Testis (tissue), 3 donors: ENCODE results near the gene ZNF618. TPM values are rescaled to one million over a fixed set of nuclear protein-coding genes. Genes with fewer than 3 reads are reported as not detected.

Source experiments
- DNase-seq: peaks from one replicate; pipeline ENCODE4 v3.0.0-alpha.2; 2019
- H3K27ac ChIP-seq, 2 donors: fragments of 200-600 bp; sonication (generic); one replicate each; pipeline ENCODE4 v1.5.1; 2019
- H3K27me3 ChIP-seq: fragments of 200-600 bp; sonication (generic); one replicate; pipeline ENCODE4 v1.5.1; 2019
- H3K36me3 ChIP-seq: fragments of 200-600 bp; sonication (generic); one replicate; pipeline ENCODE4 v1.5.1; 2017; ENCODE audit warnings: low read depth; ENCODE audit errors: missing control alignments
- H3K4me1 ChIP-seq: fragments of 200-600 bp; sonication (generic); one replicate; pipeline ENCODE4 v1.5.1; 2019
- H3K4me3 ChIP-seq, 2 donors: fragments of 200-600 bp; sonication (generic); one replicate each; pipeline ENCODE4 v1.5.1; 2017 to 2019
- H3K9me3 ChIP-seq: fragments of 200-600 bp; sonication (generic); one replicate; pipeline ENCODE4 v1.5.1; 2017
- POLR2A ChIP-seq: fragments of 450-650 bp; IDR thresholded peaks from one replicate; pipeline ENCODE4 v1.6.1; 2017; ENCODE audit warnings: antibody characterized with exemption, mild to moderate bottlenecking, moderate library complexity
- WGBS, 2 donors: methylation state at CpG; one replicate each; pipeline ENCODE4 v1.1.5; 2018; 5-methylcytosine and 5-hydroxymethylcytosine counted together
- intact Hi-C: fragments of 100-400 bp; cut with DNase I; formaldehyde crosslinking; loops from one replicate; pipeline ENCODE4 v1.15.1; 2023; ENCODE audit warnings: low total_unique reads
- polyA plus RNA-seq: library from polyadenylated mRNA; stranded (reverse); fragments of 350-450 nt; fragmentation: Illumina TruSeq; extraction: RNeasy Lipid Tissue Mini Kit (QIAGEN cat#74804); gene quantifications from one replicate; pipeline ENCODE4 v1.2.3, GENCODE V29; 2014; ENCODE audit warnings: low read depth, low replicate concordance; ENCODE audit not compliant: insufficient read depth
- total RNA-seq, 2 donors: library from RNA; depleted of rRNA; stranded (reverse); fragments of >200 nt; gene quantifications; one replicate each; pipeline ENCODE4 v1.2.3, GENCODE V29; 2016
- TF ChIP-seq, protein P1 (sequence below), 3 experiments: fragments of 450-650 bp in 2 of 3; fragments of 200-600 bp in 1 of 3; sonication (generic) in 1 of 3; IDR thresholded peaks; one replicate each; pipeline ENCODE4 v1.5.1; 2016 to 2019; ENCODE audit warnings: antibody characterized with exemption in 3 of 3, mild to moderate bottlenecking in 2 of 3, moderate library complexity in 1 of 3

Gene ZNF618
- total and polyA plus RNA-seq, 3 donors from 2014 or later, result 6.8 to 15.2 (median 14.6) TPM

DNA sequence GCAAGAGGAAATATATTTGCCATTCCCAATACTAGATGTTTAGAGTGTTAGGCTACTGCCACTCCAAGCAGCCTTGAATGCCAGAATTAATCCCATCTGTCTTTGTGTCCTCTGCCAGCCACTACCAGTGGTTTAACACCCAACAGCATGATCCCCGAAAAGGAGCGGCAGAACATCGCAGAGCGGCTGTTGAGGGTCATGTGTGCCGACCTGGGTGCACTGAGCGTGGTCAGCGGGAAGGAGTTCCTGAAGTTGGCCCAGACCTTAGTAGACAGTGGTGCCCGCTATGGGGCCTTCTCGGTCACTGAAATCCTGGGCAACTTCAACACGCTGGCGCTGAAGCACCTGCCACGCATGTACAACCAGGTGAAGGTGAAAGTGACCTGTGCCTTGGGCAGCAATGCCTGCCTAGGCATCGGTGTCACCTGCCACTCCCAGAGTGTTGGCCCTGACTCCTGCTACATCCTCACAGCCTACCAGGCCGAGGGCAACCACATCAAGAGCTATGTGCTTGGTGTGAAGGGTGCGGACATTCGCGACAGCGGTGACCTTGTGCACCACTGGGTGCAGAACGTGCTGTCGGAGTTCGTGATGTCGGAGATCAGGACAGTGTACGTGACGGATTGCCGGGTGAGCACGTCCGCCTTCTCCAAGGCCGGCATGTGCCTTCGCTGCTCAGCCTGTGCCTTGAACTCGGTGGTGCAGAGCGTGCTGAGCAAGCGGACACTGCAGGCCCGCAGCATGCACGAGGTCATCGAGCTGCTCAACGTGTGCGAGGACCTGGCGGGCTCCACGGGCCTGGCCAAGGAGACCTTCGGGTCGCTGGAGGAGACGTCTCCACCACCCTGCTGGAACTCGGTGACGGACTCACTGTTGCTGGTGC, 172.7 kb downstream of the ZNF618 start:
- no peak for TF ChIP-seq POLR2A
- TF ChIP-seq, protein P1, sequence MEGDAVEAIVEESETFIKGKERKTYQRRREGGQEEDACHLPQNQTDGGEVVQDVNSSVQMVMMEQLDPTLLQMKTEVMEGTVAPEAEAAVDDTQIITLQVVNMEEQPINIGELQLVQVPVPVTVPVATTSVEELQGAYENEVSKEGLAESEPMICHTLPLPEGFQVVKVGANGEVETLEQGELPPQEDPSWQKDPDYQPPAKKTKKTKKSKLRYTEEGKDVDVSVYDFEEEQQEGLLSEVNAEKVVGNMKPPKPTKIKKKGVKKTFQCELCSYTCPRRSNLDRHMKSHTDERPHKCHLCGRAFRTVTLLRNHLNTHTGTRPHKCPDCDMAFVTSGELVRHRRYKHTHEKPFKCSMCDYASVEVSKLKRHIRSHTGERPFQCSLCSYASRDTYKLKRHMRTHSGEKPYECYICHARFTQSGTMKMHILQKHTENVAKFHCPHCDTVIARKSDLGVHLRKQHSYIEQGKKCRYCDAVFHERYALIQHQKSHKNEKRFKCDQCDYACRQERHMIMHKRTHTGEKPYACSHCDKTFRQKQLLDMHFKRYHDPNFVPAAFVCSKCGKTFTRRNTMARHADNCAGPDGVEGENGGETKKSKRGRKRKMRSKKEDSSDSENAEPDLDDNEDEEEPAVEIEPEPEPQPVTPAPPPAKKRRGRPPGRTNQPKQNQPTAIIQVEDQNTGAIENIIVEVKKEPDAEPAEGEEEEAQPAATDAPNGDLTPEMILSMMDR (IDR thresholded peaks at IDR 0.05), result no peak
- Histone ChIP-seq H3K27ac (no peak overlapping the region), H3K36me3 (no peaks in the 10 kb centered on the region), H3K4me3 (no peak overlapping the region), H3K27me3 (no peaks in the 10 kb centered on the region), H3K9me3 (no peaks in the 10 kb centered on the region), H3K4me1 (no peaks in the 10 kb centered on the region)
- intact Hi-C loops, result no loop called here
- peak; percentile 7 for DNase-seq
- WGBS, 2 donors, result 95% methylated on average over 36 to 44 of the region's 44 CpGs

DNA sequence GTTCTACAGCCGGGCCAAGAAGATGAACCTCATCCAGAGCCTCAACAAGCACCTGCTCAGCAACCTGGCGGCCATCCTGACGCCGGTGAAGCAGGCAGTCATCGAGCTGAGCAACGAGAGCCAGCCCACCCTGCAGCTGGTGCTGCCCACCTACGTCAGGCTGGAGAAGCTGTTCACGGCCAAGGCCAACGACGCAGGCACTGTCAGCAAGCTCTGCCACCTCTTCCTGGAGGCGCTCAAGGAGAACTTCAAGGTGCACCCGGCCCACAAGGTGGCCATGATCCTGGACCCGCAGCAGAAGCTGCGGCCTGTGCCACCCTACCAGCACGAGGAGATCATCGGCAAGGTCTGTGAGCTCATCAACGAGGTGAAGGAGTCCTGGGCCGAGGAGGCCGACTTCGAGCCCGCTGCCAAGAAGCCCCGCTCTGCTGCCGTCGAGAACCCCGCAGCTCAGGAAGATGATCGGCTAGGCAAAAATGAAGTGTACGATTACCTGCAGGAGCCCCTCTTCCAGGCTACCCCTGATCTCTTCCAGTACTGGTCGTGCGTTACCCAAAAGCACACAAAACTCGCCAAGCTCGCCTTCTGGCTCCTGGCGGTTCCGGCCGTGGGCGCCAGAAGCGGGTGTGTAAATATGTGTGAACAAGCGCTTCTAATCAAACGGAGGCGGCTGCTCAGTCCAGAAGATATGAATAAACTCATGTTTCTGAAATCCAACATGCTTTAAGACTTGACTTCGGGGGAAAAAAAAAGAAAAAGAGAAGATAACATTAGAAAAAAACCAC, 173.5 kb downstream of the ZNF618 start:
- H3K4me3 ChIP-seq, result no peak overlapping the region
- H3K9me3 ChIP-seq, result no peaks in the 10 kb centered on the region
- H3K36me3 ChIP-seq, result no peaks in the 10 kb centered on the region
- no peaks in the 10 kb centered on the region for H3K4me1 ChIP-seq
- H3K27me3 ChIP-seq, result no peaks in the 10 kb centered on the region
- TF ChIP-seq, protein P1 (IDR thresholded peaks at IDR 0.05), result no peak
- TF ChIP-seq POLR2A, result no peak
- H3K27ac ChIP-seq, result no peak overlapping the region
- 95 to 96% methylated on average over 33 to 38 of the region's 40 CpGs for WGBS, 2 donors
- DNase-seq, result peak; percentile 6
- intact Hi-C loops, result no loop called here

DNA sequence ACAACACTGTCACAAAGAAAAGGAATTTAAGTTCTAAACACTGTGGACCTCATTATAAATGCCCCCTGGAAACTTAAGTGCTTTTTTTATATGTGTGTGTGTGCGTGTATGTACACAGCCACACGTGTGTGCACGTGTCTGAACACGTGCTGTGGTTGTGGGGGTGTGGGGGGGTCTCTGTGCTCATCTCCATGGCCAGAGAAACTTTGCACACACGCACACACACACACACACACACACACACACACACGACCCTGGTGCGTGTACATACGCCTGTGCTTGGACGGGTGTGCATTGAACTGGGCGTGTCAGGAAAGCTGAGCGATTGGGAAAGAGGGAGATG, 174.1 kb downstream of the ZNF618 start:
- intact Hi-C loops, result no loop called here
- Histone ChIP-seq H3K36me3 (no peaks in the 10 kb centered on the region), H3K9me3 (no peaks in the 10 kb centered on the region), H3K4me3 (no peak overlapping the region), H3K27ac (no peak overlapping the region), H3K4me1 (no peaks in the 10 kb centered on the region), H3K27me3 (no peaks in the 10 kb centered on the region)
- 93 to 95% methylated on average over 9 to 11 of the region's 11 CpGs for WGBS, 2 donors
- no peak for TF ChIP-seq POLR2A
- TF ChIP-seq, protein P1 (IDR thresholded peaks at IDR 0.05), result no peak
- DNase-seq, result no peak

DNA sequence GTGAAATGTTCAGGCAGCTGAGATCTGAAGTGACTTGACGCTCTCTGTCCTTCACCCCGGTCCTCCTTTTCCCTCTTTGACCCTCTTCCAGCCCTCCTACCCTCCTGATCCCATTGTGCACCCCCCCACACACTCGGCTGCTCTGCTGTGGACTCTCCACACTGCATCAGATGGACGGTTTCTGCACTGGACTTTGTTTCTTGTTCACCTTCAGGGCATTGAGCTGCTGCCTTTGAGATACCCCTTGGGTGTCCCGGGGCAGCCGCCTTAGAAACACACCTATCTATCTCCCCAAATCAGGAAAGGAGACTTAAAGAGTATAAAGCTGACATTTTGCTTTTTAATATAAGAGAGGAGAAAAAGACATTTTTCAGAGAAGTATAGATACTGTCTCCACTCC, 174.5 kb downstream of the ZNF618 start:
- peak; percentile 4 for DNase-seq
- TF ChIP-seq POLR2A, result no peak
- TF ChIP-seq, protein P1 (IDR thresholded peaks at IDR 0.05), result no peak
- 85 to 92% methylated on average over 6 of the region's 6 CpGs for WGBS, 2 donors

More for the DNA sequence above, 174.5 kb downstream of the ZNF618 start:
- H3K36me3 ChIP-seq, result no peaks in the 10 kb centered on the region
- H3K4me1 ChIP-seq, result no peaks in the 10 kb centered on the region
- no peaks in the 10 kb centered on the region for H3K27me3 ChIP-seq
- no peak overlapping the region for H3K27ac ChIP-seq
- no peaks in the 10 kb centered on the region for H3K9me3 ChIP-seq
- intact Hi-C loops, result no loop called here
- H3K4me3 ChIP-seq, result no peak overlapping the region
